GM21360 (cell line): ENCODE data around the gene NOVA2.

Experiments used
- ATAC-seq: cut with Tn5 transposase; IDR thresholded peaks from one replicate; pipeline ENCODE4 v1.9.1; 2021; ENCODE audit warnings: mild to moderate bottlenecking, moderate library complexity; ENCODE audit not compliant: unreplicated experiment

NOVA2 gene

GRCh38 chr19:45968626-45969025 is 5.0 kb downstream of the NOVA2 start:
- ATAC-seq, result no peak

- no peak for ATAC-seq
These were observed 6.4 kb downstream of the NOVA2 start for GRCh38 chr19:45967246-45967645.

- no peak for ATAC-seq
These were observed 11.6 kb downstream of the NOVA2 start for GRCh38 chr19:45962021-45962420.

- no peak for ATAC-seq
These were observed 12.9 kb downstream of the NOVA2 start for GRCh38 chr19:45960595-45961235.

- no peak for ATAC-seq
These were observed 14.1 kb downstream of the NOVA2 start for GRCh38 chr19:45959517-45960025.

GRCh38 chr19:45958769-45959516 is 14.7 kb downstream of the NOVA2 start:
- ATAC-seq, result no peak

GRCh38 chr19:45958320-45958719 is 15.3 kb downstream of the NOVA2 start:
- ATAC-seq, result no peak

GRCh38 chr19:45955905-45956608 is 17.6 kb downstream of the NOVA2 start:
- no peak for ATAC-seq

- ATAC-seq, result no peak
These were observed 19.5 kb downstream of the NOVA2 start for GRCh38 chr19:45954156-45954555.

- no peak for ATAC-seq
These were observed 20.0 kb downstream of the NOVA2 start for GRCh38 chr19:45953676-45954075.

- no peak for ATAC-seq
These were observed 20.8 kb downstream of the NOVA2 start for GRCh38 chr19:45952686-45953505.

- ATAC-seq, result no peak
These were observed 21.4 kb downstream of the NOVA2 start for GRCh38 chr19:45952341-45952685.

- ATAC-seq, result no peak
These were observed 25.7 kb downstream of the NOVA2 start for GRCh38 chr19:45947926-45948325.

- no peak for ATAC-seq
These were observed 33.2 kb downstream of the NOVA2 start for GRCh38 chr19:45940515-45940805.

- ATAC-seq, result no peak
These were observed 33.7 kb downstream of the NOVA2 start for GRCh38 chr19:45939792-45940514.

- ATAC-seq, result no peak
These were observed 34.8 kb downstream of the NOVA2 start for GRCh38 chr19:45938733-45939319.

- ATAC-seq, result no peak
These were observed 38.4 kb downstream of the NOVA2 start for GRCh38 chr19:45935267-45935666.

GRCh38 chr19:45934551-45935230 is 39.0 kb downstream of the NOVA2 start:
- no peak for ATAC-seq

GRCh38 chr19:45933759-45934158 is 39.9 kb downstream of the NOVA2 start:
- ATAC-seq, result no peak

GRCh38 chr19:45931055-45931454 is 42.6 kb downstream of the NOVA2 start:
- ATAC-seq, result no peak
